ENCODE results near the gene ANKRD28. TPM values are rescaled to one million over a fixed set of nuclear protein-coding genes. Genes with fewer than 3 reads are reported as not detected.
A peak's percentile ranks its signal among the peaks of the same experiment; 100 is the strongest.

Gene ANKRD28
- total and polyA plus RNA-seq, 2 of the 4 experiments (the other 2 are of a cell fraction), result 52.6 to 211 TPM

GRCh38 chr3:15804553-15805095 is 6.8 kb upstream of the ANKRD28 start:
- Histone ChIP-seq H4K5ac (ENCODE audit: low read depth, low read length) (no peak overlapping the region), H2BK15ac (ENCODE audit: low read depth, low read length) (peak overlapping the region; percentile 93; the same call in 2 of the 3 replicates), H2BK120ac (ENCODE audit: low read depth, low read length) (peak overlapping the region; percentile 90), H2AFZ (replicated peaks; ENCODE audit: low read length, poor library complexity) (no peak overlapping the region), H4K91ac (ENCODE audit: insufficient read depth, low read depth, low read length) (peak overlapping the region; percentile 2; the same call in 1 of the 2 replicates), H3K36me3 (ENCODE audit: control insufficient read depth, insufficient read depth, low read length) (no peaks in the 10 kb centered on the region), H2AK5ac (ENCODE audit: low read depth, low read length) (peak overlapping the region; percentile 11; the same call in 1 of the 2 replicates), H3K9me3 (ENCODE audit: control insufficient read depth, insufficient read depth, low read length) (no peaks in the 10 kb centered on the region), H3K18ac (ENCODE audit: low read depth, low read length) (no peak overlapping the region; the same call in 1 of the 2 replicates), H3K9me1 (ENCODE audit: insufficient read depth, low read length) (peaks cover 5% of the 10 kb centered on the region; the same call in 1 of the 2 replicates), H3K27ac (ENCODE audit: insufficient read depth, low read length) (no peak overlapping the region), H3K27me3 (ENCODE audit: control insufficient read depth, insufficient read depth, low read length) (no peaks in the 10 kb centered on the region), H3K9ac (ENCODE audit: low read depth, low read length) (no peak overlapping the region), H3K4ac (ENCODE audit: low read depth, low read length) (peak overlapping the region; percentile 79; the same call in 1 of the 2 replicates), H2BK20ac (ENCODE audit: low read depth, low read length) (peak overlapping the region; percentile 77), H3K14ac (replicated peaks; ENCODE audit: low read depth, low read length) (peak overlapping the region; percentile 88), H3K56ac (ENCODE audit: extremely low read depth, insufficient read depth, low read length) (no peak overlapping the region), H3K4me1 (ENCODE audit: control insufficient read depth, insufficient read depth, low read length) (peaks cover 3% of the 10 kb centered on the region; the same call in 1 of the 2 replicates), H3K23ac (ENCODE audit: low read depth, low read length) (peak overlapping the region; percentile 79; the same call in 1 of the 2 replicates), H4K20me1 (ENCODE audit: insufficient read depth, low read length) (no peaks in the 10 kb centered on the region), H3K4me2 (ENCODE audit: low read depth, low read length) (no peak overlapping the region), H3K79me1 (ENCODE audit: low read depth in 1 of 2, low read length in 2 of 2) (peaks cover 45 to 56% of the 10 kb centered on the region in 2 experiments), H4K8ac (ENCODE audit: low read depth in 2 of 2, low read length in 2 of 2) (peak overlapping the region in 1 of 2 experiments; percentile 40; a peak in 2 of 4 replicates), H2AK9ac (replicated peaks; ENCODE audit: low read depth, low read length, poor library complexity) (no peak overlapping the region), H3K4me3 (ENCODE audit: insufficient read depth, low read depth, low read length) (no peak overlapping the region), H2BK5ac (ENCODE audit: low read depth, low read length, poor library complexity, severe bottlenecking) (peak overlapping the region; percentile 79)
- TF ChIP-seq MAFK (IDR thresholded peaks at IDR 0.05; ENCODE audit: low read depth, low read length), result peak; percentile 96
- TF ChIP-seq CHD1 (IDR thresholded peaks at IDR 0.05; ENCODE audit: low read depth, low read length), result no peak
- no peak for TF ChIP-seq POLR2A (IDR thresholded peaks at IDR 0.05; ENCODE audit: low read depth, low read length)
- no peak for TF ChIP-seq MXI1 (IDR thresholded peaks at IDR 0.05; ENCODE audit: borderline replicate concordance, low read depth, low read length)
- TF ChIP-seq ELK1 (IDR thresholded peaks at IDR 0.05; ENCODE audit: borderline replicate concordance, low read depth, low read length), result no peak
- TF ChIP-seq CEBPB (IDR thresholded peaks at IDR 0.05; ENCODE audit: low read depth, low read length), result no peak
- no peak for TF ChIP-seq FOS (IDR thresholded peaks at IDR 0.05; ENCODE audit: low read depth, low read length)
- DNase-seq (no peak), ATAC-seq (ENCODE audit: low read depth) (no peak)
- in situ Hi-C loops (cut with MboI; ENCODE audit: low sequenced_read_pairs), result loop anchor here (10.0 kb wide), 1 partner anchor 160 kb away; no protein-coding TSS in a partner anchor
- POLR2A ChIA-PET (ENCODE audit: unreplicated experiment), result no interaction called here
- CTCF ChIA-PET, result no interaction called here
- no CpG with 5 or more reads among the region's 4 CpGs for WGBS, 2 experiments (ENCODE audit: extremely low coverage in 2 of 2, insufficient read length in 1 of 2)
- BruUV-seq (replicated peaks), result no TSS peak
- intact Hi-C loops (cut with micrococcal nuclease), result no loop called here
- dilution Hi-C loops (cut with HindIII; ENCODE audit: low sequenced_read_pairs, unreplicated experiment), result no loop called here

All from IMR-90 (cell line).